GM12864 (cell line): ENCODE data around the gene CTSS.
"Not testable (repeated sequence)": the region's sequence is repeated elsewhere in the genome, so short reads cannot be mapped to it uniquely, and the experiment has no call there.

Experiments used
- DNase-seq: peaks from one replicate; pipeline ENCODE4 v3.0.0-alpha.2; 2011; ENCODE audit warnings: low read depth
- H3K4me3 ChIP-seq: 2 replicates; pipeline ENCODE4 v1.5.1; 2011; ENCODE audit warnings: mild to moderate bottlenecking, low read depth, low read length, control low read depth
- TF ChIP-seq, protein P1 (sequence below): IDR thresholded peaks from 2 replicates; pipeline ENCODE4 v1.5.1; 2011; ENCODE audit warnings: low read depth, mild to moderate bottlenecking, moderate library complexity, low read length, control low read depth, inconsistent platforms; ENCODE audit errors: missing control alignments

CTSS gene

DNA sequence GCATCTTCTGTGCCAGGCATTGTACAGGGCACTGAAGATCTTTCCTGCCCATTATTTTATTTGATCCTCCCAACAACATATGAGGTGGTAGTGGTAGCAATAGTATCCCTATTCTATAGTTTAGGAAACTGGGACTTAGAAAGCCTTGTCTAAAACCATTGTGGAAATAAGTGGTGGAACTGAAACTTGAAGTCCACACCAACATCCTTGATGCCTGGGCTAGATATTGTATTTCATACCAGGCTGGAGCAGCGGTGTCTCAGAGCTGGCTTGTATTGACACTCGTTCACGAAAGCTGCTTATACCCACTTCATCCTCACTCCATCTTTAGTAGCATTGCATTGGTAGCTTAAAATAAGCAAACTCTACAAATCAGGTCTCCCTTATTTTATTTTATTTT is 9.7 kb upstream of the CTSS start:
- H3K4me3 ChIP-seq, result no peak overlapping the region
- TF ChIP-seq, protein P1, sequence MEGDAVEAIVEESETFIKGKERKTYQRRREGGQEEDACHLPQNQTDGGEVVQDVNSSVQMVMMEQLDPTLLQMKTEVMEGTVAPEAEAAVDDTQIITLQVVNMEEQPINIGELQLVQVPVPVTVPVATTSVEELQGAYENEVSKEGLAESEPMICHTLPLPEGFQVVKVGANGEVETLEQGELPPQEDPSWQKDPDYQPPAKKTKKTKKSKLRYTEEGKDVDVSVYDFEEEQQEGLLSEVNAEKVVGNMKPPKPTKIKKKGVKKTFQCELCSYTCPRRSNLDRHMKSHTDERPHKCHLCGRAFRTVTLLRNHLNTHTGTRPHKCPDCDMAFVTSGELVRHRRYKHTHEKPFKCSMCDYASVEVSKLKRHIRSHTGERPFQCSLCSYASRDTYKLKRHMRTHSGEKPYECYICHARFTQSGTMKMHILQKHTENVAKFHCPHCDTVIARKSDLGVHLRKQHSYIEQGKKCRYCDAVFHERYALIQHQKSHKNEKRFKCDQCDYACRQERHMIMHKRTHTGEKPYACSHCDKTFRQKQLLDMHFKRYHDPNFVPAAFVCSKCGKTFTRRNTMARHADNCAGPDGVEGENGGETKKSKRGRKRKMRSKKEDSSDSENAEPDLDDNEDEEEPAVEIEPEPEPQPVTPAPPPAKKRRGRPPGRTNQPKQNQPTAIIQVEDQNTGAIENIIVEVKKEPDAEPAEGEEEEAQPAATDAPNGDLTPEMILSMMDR, result no peak
- no peak for DNase-seq

DNA sequence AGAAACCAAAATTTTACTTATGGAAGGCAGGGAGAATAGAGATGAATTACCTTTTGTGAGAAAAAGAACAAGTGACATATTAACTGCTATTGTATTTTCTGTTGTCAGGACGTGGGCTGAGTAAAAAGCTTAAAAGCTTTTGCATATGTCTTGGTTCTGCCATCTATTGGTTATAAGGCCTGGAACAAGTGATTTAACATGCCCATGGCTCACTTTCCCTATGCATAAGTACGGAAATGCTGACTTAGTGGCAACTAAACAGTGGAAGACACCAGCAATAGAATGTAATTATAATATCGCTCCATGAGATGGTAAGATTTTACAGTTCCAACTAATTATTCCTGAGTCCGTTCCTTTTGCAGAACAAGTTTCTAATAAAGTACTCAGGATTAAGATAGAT is 6.7 kb upstream of the CTSS start:
- H3K4me3 ChIP-seq, result no peak overlapping the region
- DNase-seq, result no peak
- TF ChIP-seq, protein P1, result no peak

GRCh38 chr1:150767704-150768103 is 2.1 kb upstream of the CTSS start:
- not testable (repeated sequence) for DNase-seq, H3K4me3 ChIP-seq

DNA sequence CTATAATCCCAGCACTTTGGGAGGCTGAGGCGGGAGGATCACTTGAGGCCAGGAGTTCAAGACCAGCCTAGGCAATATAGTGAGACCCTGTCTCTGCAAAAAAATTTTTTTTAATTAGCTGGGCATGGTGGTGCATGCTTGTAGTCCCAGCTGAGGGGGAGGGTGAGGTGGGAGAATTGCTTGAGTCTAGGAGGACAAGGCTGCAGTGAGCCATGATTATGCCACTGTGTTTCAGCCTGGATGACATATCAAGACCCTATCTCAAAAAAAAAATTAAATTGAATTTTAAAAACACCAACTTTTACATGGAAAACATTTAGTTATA is 361 bp upstream of the CTSS start:
- H3K4me3 ChIP-seq, DNase-seq: not testable (repeated sequence)

DNA sequence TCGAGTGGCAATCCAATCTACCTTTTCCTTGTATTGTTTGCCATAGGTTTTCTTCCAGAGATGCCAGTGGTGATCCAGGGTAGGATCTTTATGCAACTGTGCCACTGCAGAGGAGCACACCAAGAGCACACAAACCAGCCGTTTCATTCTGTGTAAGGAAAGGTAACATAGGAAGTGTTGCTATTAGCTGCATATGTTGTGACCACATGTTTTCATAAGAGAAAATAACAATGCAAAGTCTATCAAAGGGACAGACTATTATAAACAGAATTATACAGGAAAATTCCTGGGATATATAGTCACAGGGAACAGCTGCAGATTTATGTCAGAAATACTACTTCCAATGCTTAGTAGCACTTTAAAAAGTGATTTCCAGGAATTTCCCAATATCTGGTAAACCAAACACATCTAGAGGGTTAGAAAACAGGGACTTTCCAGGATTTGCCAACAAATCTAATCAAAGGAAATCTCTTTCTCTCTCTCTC is 919 bp downstream of the CTSS start:
- peak overlapping the region; percentile 65 for H3K4me3 ChIP-seq
- DNase-seq, result no peak

DNA sequence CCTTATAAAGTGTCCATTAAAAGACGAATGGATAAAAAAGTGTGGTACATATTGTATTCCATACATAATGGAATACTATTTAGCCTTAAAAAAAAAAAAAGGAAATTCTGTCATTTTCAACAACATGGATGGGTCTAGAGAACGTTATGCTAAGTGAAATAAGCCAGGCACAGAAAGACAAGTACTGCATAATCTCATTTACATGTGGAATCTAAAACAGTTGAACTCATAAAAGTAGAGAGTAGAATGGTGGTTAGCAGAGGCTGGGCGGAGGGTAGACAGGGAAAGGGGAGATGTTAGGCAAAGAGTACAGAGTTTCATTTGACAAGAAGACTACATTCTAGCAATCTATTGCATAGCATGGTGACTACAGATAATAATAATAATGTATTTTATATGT is 2.6 kb downstream of the CTSS start:
- DNase-seq, result no peak
- no peak overlapping the region for H3K4me3 ChIP-seq

More for the DNA sequence above, 919 bp downstream of the CTSS start:
- TF ChIP-seq, protein P1, result no peak

DNA sequence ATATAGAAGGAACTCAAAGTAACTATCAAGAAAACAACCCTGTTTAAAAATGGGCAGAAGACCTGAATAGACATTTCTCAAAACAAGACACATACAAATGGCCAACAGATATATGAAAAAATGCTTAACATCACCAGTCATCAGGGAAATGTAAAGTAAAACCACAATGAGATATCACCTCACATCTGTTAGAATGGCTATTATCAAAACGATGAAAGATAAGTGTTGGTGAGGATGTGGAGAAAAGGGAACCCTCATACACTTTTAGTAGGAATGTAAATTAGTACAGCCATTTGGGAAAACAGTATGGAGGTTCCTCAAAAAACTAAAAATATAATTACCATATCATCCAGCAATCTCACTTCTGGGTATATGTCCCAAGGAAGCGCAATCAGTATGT is 3.0 kb downstream of the CTSS start:
- DNase-seq, result no peak
- H3K4me3 ChIP-seq, result no peak overlapping the region
- TF ChIP-seq, protein P1, result no peak

More for the DNA sequence above, 2.6 kb downstream of the CTSS start:
- TF ChIP-seq, protein P1, result no peak

DNA sequence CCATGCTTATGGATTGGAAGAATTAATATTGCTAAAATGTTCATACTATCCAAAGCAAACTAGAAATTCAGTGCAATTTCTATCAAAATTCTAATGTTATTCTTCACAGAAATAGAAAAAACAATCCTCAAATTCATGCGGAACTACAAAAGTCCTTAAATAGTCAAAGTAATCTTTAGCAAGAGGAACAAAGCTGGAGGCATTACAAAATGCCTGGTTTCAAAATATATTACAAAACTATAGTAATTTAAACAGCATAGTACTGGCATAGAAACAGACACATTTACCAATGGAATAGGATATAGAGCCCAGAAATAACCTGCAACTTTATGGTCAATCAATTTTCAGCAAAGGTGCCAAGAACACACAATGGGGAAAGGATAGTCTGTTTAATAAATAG is 3.8 kb downstream of the CTSS start:
- TF ChIP-seq, protein P1, result no peak
- H3K4me3 ChIP-seq, result no peak overlapping the region
- no peak for DNase-seq
